CD8-positive, alpha-beta memory T cell (primary cell): ENCODE data around the gene GPC6. TPM values are rescaled to one million over a fixed set of nuclear protein-coding genes. Genes with fewer than 3 reads are reported as not detected.

Experiments used
- CTCF ChIA-PET: fragments of 350-600 bp; sonication (Branson Sonifier 250); formaldehyde crosslinking; loops from one replicate; lab custom pipeline; 2021; ENCODE audit warnings: antibody characterized with exemption; lab: Charles Lee
- POLR2A ChIA-PET: fragments of 350-600 bp; sonication (Branson Sonifier 250); formaldehyde crosslinking; loops from one replicate; lab custom pipeline; 2021; ENCODE audit warnings: antibody characterized with exemption; lab: Charles Lee
- DNase-seq, 5 donors: peaks; one replicate each; pipeline versions ENCODE4 v3.0.0 to v3.0.0-alpha.2; 2020 to 2022; ENCODE audit warnings: mixed read lengths in 1 of 5
- H3K27ac ChIP-seq: one replicate; pipeline ENCODE4 v1.7.0; 2013; ENCODE audit warnings: low read depth, mild to moderate bottlenecking, low read length, moderate library complexity
- H3K27me3 ChIP-seq: 2 replicates; pipeline ENCODE4 v1.7.0; 2013; ENCODE audit warnings: low read length, mild to moderate bottlenecking; ENCODE audit not compliant: insufficient read depth, poor library complexity, severe bottlenecking
- H3K36me3 ChIP-seq: 2 replicates; pipeline ENCODE4 v1.7.0; 2013; ENCODE audit warnings: mild to moderate bottlenecking, low read length, moderate library complexity; ENCODE audit not compliant: insufficient read depth
- H3K4me1 ChIP-seq: 2 replicates; pipeline ENCODE4 v1.7.0; 2013; ENCODE audit warnings: mild to moderate bottlenecking, low read length, moderate library complexity; ENCODE audit not compliant: insufficient read depth
- H3K4me3 ChIP-seq: 2 replicates; pipeline ENCODE4 v1.7.0; 2013; ENCODE audit warnings: mild to moderate bottlenecking, low read length
- H3K9me3 ChIP-seq: 2 replicates; pipeline ENCODE4 v1.7.0; 2013; ENCODE audit warnings: mild to moderate bottlenecking, low read length
- H3K27ac Mint-ChIP-seq, 8 donors: one replicate each; pipeline ENCODE4 v1.8.0; 2020 to 2021; ENCODE audit warnings: mixed read lengths in 8 of 8, mild to moderate bottlenecking in 6 of 8, inconsistent platforms in 3 of 8, moderate library complexity in 3 of 8
- H3K27me3 Mint-ChIP-seq, 2 donors: one replicate each; pipeline ENCODE4 v1.8.0; 2020 to 2021; ENCODE audit warnings: mixed read lengths in 2 of 2, mild to moderate bottlenecking in 1 of 2, moderate library complexity in 1 of 2
- H3K36me3 Mint-ChIP-seq, 3 donors: one replicate each; pipeline ENCODE4 v1.8.0; 2020 to 2021; ENCODE audit warnings: mixed read lengths in 3 of 3, inconsistent platforms in 1 of 3, mild to moderate bottlenecking in 1 of 3
- H3K4me1 Mint-ChIP-seq, 3 donors: one replicate each; pipeline ENCODE4 v1.8.0; 2020 to 2021; ENCODE audit warnings: mixed read lengths in 3 of 3, inconsistent platforms in 1 of 3, mild to moderate bottlenecking in 1 of 3
- H3K4me3 Mint-ChIP-seq, 7 donors: one replicate each; pipeline ENCODE4 v1.8.0; 2020 to 2021; ENCODE audit warnings: mixed read lengths in 7 of 7, mild to moderate bottlenecking in 6 of 7, moderate library complexity in 4 of 7, inconsistent platforms in 2 of 7
- H3K9me3 Mint-ChIP-seq, 5 donors: one replicate each; pipeline ENCODE4 v1.8.0; 2020 to 2022; ENCODE audit warnings: mixed read lengths in 5 of 5, mild to moderate bottlenecking in 3 of 5, moderate library complexity in 2 of 5, inconsistent platforms in 1 of 5
- polyA plus RNA-seq: library from polyadenylated mRNA; unstranded; fragments of 300-500 nt; fragmentation: Illumina TruSeq; gene quantifications from one replicate; pipeline ENCODE4 v1.2.3, GENCODE V29; 2021
- total RNA-seq, 2 experiments: library from RNA; stranded (reverse); gene quantifications; one replicate each; pipeline ENCODE4 v1.2.3, GENCODE V29; 2021

The GPC6 gene
- total and polyA plus RNA-seq, 3 experiments from 2014 or later = not detected

GRCh38 chr13:93843082-93843481 is 616.5 kb downstream of the GPC6 start:
- no peak overlapping the region for H3K4me3 Mint-ChIP-seq
- H3K4me3 ChIP-seq = no peak overlapping the region
- CTCF ChIA-PET = no interaction called here

GRCh38 chr13:93847162-93847561 is 620.6 kb downstream of the GPC6 start:
- Mint-ChIP-seq H3K27me3 (peaks cover 0 to 2% of the 10 kb centered on the region in 2 donors), H3K4me3 (no peak overlapping the region)
- CTCF ChIA-PET = no interaction called here

More at GRCh38 chr13:93843082-93843481, 616.5 kb downstream of the GPC6 start:
- Mint-ChIP-seq H3K36me3 (no peaks in the 10 kb centered on the region), H3K27ac (no peak overlapping the region), H3K27me3 (peaks cover 0 to 3% of the 10 kb centered on the region in 2 donors), H3K9me3 (peaks cover 0 to 3% (median 0%) of the 10 kb centered on the region in 5 donors), H3K4me1 (no peaks in the 10 kb centered on the region)
- no peak for DNase-seq
- Histone ChIP-seq H3K9me3 (no peaks in the 10 kb centered on the region), H3K4me1 (no peaks in the 10 kb centered on the region), H3K27me3 (no peaks in the 10 kb centered on the region), H3K27ac (no peak overlapping the region), H3K36me3 (no peaks in the 10 kb centered on the region)
- POLR2A ChIA-PET = no interaction called here

GRCh38 chr13:93848247-93848646 is 621.6 kb downstream of the GPC6 start:
- peaks cover 0 to 4% (median 0%) of the 10 kb centered on the region in 3 donors for H3K36me3 Mint-ChIP-seq
- no peaks in the 10 kb centered on the region for H3K9me3 ChIP-seq
- peaks cover 0 to 2% of the 10 kb centered on the region in 2 donors for H3K27me3 Mint-ChIP-seq
- no peak overlapping the region for H3K4me3 ChIP-seq
- H3K4me1 Mint-ChIP-seq = peaks cover 0 to 7% (median 0%) of the 10 kb centered on the region in 3 donors
- no peaks in the 10 kb centered on the region for H3K36me3 ChIP-seq
- no peak overlapping the region for H3K27ac ChIP-seq
- H3K4me1 ChIP-seq = no peaks in the 10 kb centered on the region
- H3K27me3 ChIP-seq = no peaks in the 10 kb centered on the region
- H3K4me3 Mint-ChIP-seq = no peak overlapping the region
- peaks cover 0 to 3% (median 0%) of the 10 kb centered on the region in 5 donors for H3K9me3 Mint-ChIP-seq
- ChIA-PET CTCF (no interaction called here), POLR2A (no interaction called here)
- no peak for DNase-seq
- H3K27ac Mint-ChIP-seq = no peak overlapping the region

More at GRCh38 chr13:93847162-93847561, 620.6 kb downstream of the GPC6 start:
- Mint-ChIP-seq H3K36me3 (peaks cover 0 to 4% (median 0%) of the 10 kb centered on the region in 3 donors), H3K27ac (no peak overlapping the region), H3K4me1 (peaks cover 0 to 7% (median 0%) of the 10 kb centered on the region in 3 donors), H3K9me3 (peaks cover 0 to 3% (median 0%) of the 10 kb centered on the region in 5 donors)
- Histone ChIP-seq H3K9me3 (no peaks in the 10 kb centered on the region), H3K4me1 (no peaks in the 10 kb centered on the region), H3K4me3 (no peak overlapping the region), H3K27ac (no peak overlapping the region), H3K27me3 (no peaks in the 10 kb centered on the region), H3K36me3 (no peaks in the 10 kb centered on the region)
- POLR2A ChIA-PET = no interaction called here
- DNase-seq = no peak

- H3K36me3 ChIP-seq = no peaks in the 10 kb centered on the region
- H3K27ac ChIP-seq = no peak overlapping the region
- Mint-ChIP-seq H3K4me1 (peaks cover 0 to 7% (median 0%) of the 10 kb centered on the region in 3 donors), H3K27me3 (peaks cover 0 to 4% of the 10 kb centered on the region in 2 donors), H3K36me3 (peaks cover 0 to 4% (median 0%) of the 10 kb centered on the region in 3 donors), H3K4me3 (no peak overlapping the region), H3K27ac (no peak overlapping the region), H3K9me3 (peaks cover 0 to 3% (median 0%) of the 10 kb centered on the region in 5 donors)
- CTCF ChIA-PET = no interaction called here
- H3K27me3 ChIP-seq = no peaks in the 10 kb centered on the region
- H3K4me3 ChIP-seq = no peak overlapping the region
- no peaks in the 10 kb centered on the region for H3K4me1 ChIP-seq
- no peak for DNase-seq
- POLR2A ChIA-PET = no interaction called here
- H3K9me3 ChIP-seq = no peaks in the 10 kb centered on the region
Observed at GRCh38 chr13:93851236-93851635, 624.6 kb downstream of the GPC6 start.

GRCh38 chr13:93853912-93854311 is 627.3 kb downstream of the GPC6 start:
- Mint-ChIP-seq H3K27ac (no peak overlapping the region), H3K4me1 (peaks cover 0 to under 1% (median 0%) of the 10 kb centered on the region in 3 donors), H3K4me3 (no peak overlapping the region), H3K27me3 (peaks cover 0 to 2% of the 10 kb centered on the region in 2 donors), H3K36me3 (no peaks in the 10 kb centered on the region), H3K9me3 (no peaks in the 10 kb centered on the region)
- Histone ChIP-seq H3K4me3 (no peak overlapping the region), H3K27ac (no peak overlapping the region), H3K9me3 (no peaks in the 10 kb centered on the region), H3K4me1 (no peaks in the 10 kb centered on the region), H3K36me3 (no peaks in the 10 kb centered on the region), H3K27me3 (no peaks in the 10 kb centered on the region)
- ChIA-PET CTCF (no interaction called here), POLR2A (no interaction called here)
- DNase-seq = no peak

GRCh38 chr13:93857126-93857525 is 630.5 kb downstream of the GPC6 start:
- ChIA-PET CTCF (no interaction called here), POLR2A (no interaction called here)
- H3K4me3 Mint-ChIP-seq = no peak overlapping the region
- Histone ChIP-seq H3K4me1 (no peaks in the 10 kb centered on the region), H3K36me3 (no peaks in the 10 kb centered on the region), H3K27me3 (no peaks in the 10 kb centered on the region), H3K27ac (no peak overlapping the region), H3K9me3 (no peaks in the 10 kb centered on the region), H3K4me3 (no peak overlapping the region)
- H3K9me3 Mint-ChIP-seq = no peaks in the 10 kb centered on the region
- H3K27ac Mint-ChIP-seq = no peak overlapping the region
- H3K36me3 Mint-ChIP-seq = no peaks in the 10 kb centered on the region
- H3K27me3 Mint-ChIP-seq = peaks cover 0 to 2% of the 10 kb centered on the region in 2 donors
- DNase-seq = no peak
- H3K4me1 Mint-ChIP-seq = no peaks in the 10 kb centered on the region

GRCh38 chr13:93859716-93860115 is 633.1 kb downstream of the GPC6 start:
- Histone ChIP-seq H3K27me3 (no peaks in the 10 kb centered on the region), H3K4me1 (no peaks in the 10 kb centered on the region), H3K27ac (no peak overlapping the region), H3K4me3 (no peak overlapping the region), H3K9me3 (no peaks in the 10 kb centered on the region), H3K36me3 (no peaks in the 10 kb centered on the region)
- ChIA-PET CTCF (no interaction called here), POLR2A (no interaction called here)
- no peaks in the 10 kb centered on the region for H3K36me3 Mint-ChIP-seq
- no peak overlapping the region for H3K4me3 Mint-ChIP-seq
- H3K27me3 Mint-ChIP-seq = peaks cover 0 to 2% of the 10 kb centered on the region in 2 donors
- peak overlapping the region in 1 of 8 donors; percentile 52 for H3K27ac Mint-ChIP-seq
- no peak for DNase-seq
- no peaks in the 10 kb centered on the region for H3K9me3 Mint-ChIP-seq
- no peaks in the 10 kb centered on the region for H3K4me1 Mint-ChIP-seq

GRCh38 chr13:93861818-93862217 is 635.2 kb downstream of the GPC6 start:
- Histone ChIP-seq H3K36me3 (no peaks in the 10 kb centered on the region), H3K9me3 (no peaks in the 10 kb centered on the region), H3K4me1 (no peaks in the 10 kb centered on the region), H3K4me3 (no peak overlapping the region), H3K27ac (no peak overlapping the region), H3K27me3 (no peaks in the 10 kb centered on the region)
- Mint-ChIP-seq H3K27me3 (no peaks in the 10 kb centered on the region), H3K36me3 (no peaks in the 10 kb centered on the region), H3K4me1 (no peaks in the 10 kb centered on the region), H3K27ac (no peak overlapping the region), H3K9me3 (no peaks in the 10 kb centered on the region), H3K4me3 (no peak overlapping the region)
- POLR2A ChIA-PET = no interaction called here
- DNase-seq = no peak
- CTCF ChIA-PET = no interaction called here
